ENCODE data around the gene ITPA. TPM values are rescaled to one million over a fixed set of nuclear protein-coding genes. Genes with fewer than 3 reads are reported as not detected.

The ITPA gene
- total and polyA plus RNA-seq, 2 of the 8 experiments (the other 6 are each of a cell fraction or from before 2014, with no cell fraction given), result 88.2 to 94.0 TPM

- H3K27ac ChIP-seq (ENCODE audit: low read depth, low read length), result no peak overlapping the region
- WGBS, 2 experiments (ENCODE audit: extremely low coverage in 1 of 2, insufficient coverage in 1 of 2, insufficient read length in 1 of 2, insufficient replicate concordance in 2 of 2, low coverage in 1 of 2, low lambda C conversion rate in 2 of 2, missing lambda C conversion rate in 1 of 2), result 89% methylated on average over 5 of the region's 5 CpGs; no CpG with 5 or more reads in 1 of the 2 experiments
Measured at GRCh38 chr20:3161316-3162079, 47.8 kb upstream of the ITPA start.

More at GRCh38 chr20:3161316-3162079, 47.8 kb upstream of the ITPA start:
- Histone ChIP-seq H3K23me2 (ENCODE audit: low read depth, low read length) (peaks cover 6% of the 10 kb centered on the region), H3K14ac (ENCODE audit: insufficient read length) (no peak overlapping the region), H3K79me2 (ENCODE audit: control insufficient read depth in 1 of 2, insufficient read depth in 2 of 2, low read length in 2 of 2) (peaks cover 10 to 30% of the 10 kb centered on the region in 2 experiments; a peak in 3 of 4 replicates), H3K9me3 (ENCODE audit: insufficient read depth in 2 of 2, low read depth in 1 of 2, low read length in 1 of 2) (no peaks in the 10 kb centered on the region), H3K18ac (ENCODE audit: extremely low read depth, low read length) (no peak overlapping the region), H3K9ac (replicated peaks in 1 of 4; ENCODE audit: extremely low read depth in 1 of 4, low read depth in 3 of 4, low read length in 3 of 4) (no peak overlapping the region), H2BK12ac (ENCODE audit: low read depth, low read length) (0 out of 2 replicates have a peak overlapping the region, but pooled peaks have one; percentile 68), H3K4me2 (ENCODE audit: insufficient read depth in 1 of 2, low read depth in 2 of 2, low read length in 2 of 2) (no peak overlapping the region), H3K4me1 (replicated peaks in 1 of 4; ENCODE audit: control insufficient read depth in 3 of 4, insufficient read depth in 4 of 4, low read length in 3 of 4) (peaks cover 2 to 8% (median 3%) of the 10 kb centered on the region in 4 experiments; a peak in 3 of 7 replicates), H3K27me3 (replicated peaks in 1 of 4; ENCODE audit: control insufficient read depth in 3 of 4, extremely low read depth in 1 of 4, insufficient read depth in 3 of 4, low read length in 3 of 4) (no peaks in the 10 kb centered on the region), H2BK120ac (replicated peaks; ENCODE audit: low read depth, low read length) (no peak overlapping the region), H4K5ac (ENCODE audit: insufficient read length, low read depth, low read length) (no peak overlapping the region), H3K23ac (ENCODE audit: insufficient read length) (no peak overlapping the region), H2AK5ac (ENCODE audit: low read depth, low read length) (no peak overlapping the region), H4K20me1 (replicated peaks in 1 of 2; ENCODE audit: control insufficient read depth in 1 of 2, insufficient read depth in 2 of 2, low read length in 2 of 2) (peaks cover 0 to 9% of the 10 kb centered on the region in 2 experiments), H4K8ac (ENCODE audit: extremely low read depth, insufficient read depth, low read length) (no peak overlapping the region), H4K91ac (replicated peaks; ENCODE audit: insufficient read length, low read length) (no peak overlapping the region), H2BK20ac (ENCODE audit: low read length) (no peak overlapping the region), H3K56ac (replicated peaks; ENCODE audit: insufficient read length, low read depth, low read length) (no peak overlapping the region), H3K79me1 (ENCODE audit: low read depth, low read length) (peaks cover under 1% of the 10 kb centered on the region), H2AFZ (ENCODE audit: low read length) (no peak overlapping the region), H3K36me3 (ENCODE audit: control insufficient read depth in 2 of 4, insufficient read depth in 4 of 4, low read length in 3 of 4) (peaks cover 0 to 15% (median 2%) of the 10 kb centered on the region in 4 experiments; a peak in 5 of 8 replicates), H3K4ac (replicated peaks; ENCODE audit: insufficient read length, low read depth, low read length) (no peak overlapping the region), H2BK5ac (ENCODE audit: low read depth, low read length) (no peak overlapping the region), H2BK15ac (ENCODE audit: low read length) (no peak overlapping the region), H3K4me3 (ENCODE audit: extremely low read depth in 1 of 4, insufficient read depth in 2 of 4, low read depth in 3 of 4, low read length in 4 of 4) (no peak overlapping the region)
- TF ChIP-seq HDAC2 (IDR thresholded peaks at IDR 0.05; ENCODE audit: borderline replicate concordance in 1 of 2, low read depth in 2 of 2, low read length in 2 of 2), result no peak
- TF ChIP-seq YY1 (IDR thresholded peaks at IDR 0.05; ENCODE audit: low read depth, low read length), result 0 out of 2 replicates have a peak, but pooled peaks have one; percentile 49
- peak in 1 of 2 experiments; percentile 18; a peak in 1 of 3 replicates for TF ChIP-seq POLR2A (IDR thresholded peaks at IDR 0.05; ENCODE audit: control extremely low read depth in 1 of 2, low read depth in 2 of 2, low read length in 2 of 2)
- ChIA-PET POLR2A (ENCODE audit: partially characterized antibody) (interaction anchor here (0.9 to 3.3 kb wide), 12 partner anchors 9 to 78 kb away, joined by 3 to 19 read pairs (median 8); partner anchors contain the start of genes ITPA, LZTS3 and SLC4A11), CTCF (ENCODE audit: partially characterized antibody) (interaction anchor here (0.6 to 1.5 kb wide), 6 partner anchors 16 to 112 kb away, joined by 3 to 5 read pairs (median 4); partner anchors contain the start of gene ITPA)
- FAIRE-seq (no peak), DNase-seq (ENCODE audit: low read depth in 1 of 2, low spot score in 2 of 2) (no peak)
